Neural cell (in vitro differentiated cells): Measurements from ENCODE around the gene PPP2R5D. TPM values are rescaled to one million over a fixed set of nuclear protein-coding genes. Genes with fewer than 3 reads are reported as not detected.

Source experiments
- H2AFZ ChIP-seq: fragments of 200-600, 300-800 bp; sonication (generic), shearing (Covaris generic); 2 replicates; pipeline ENCODE4 v1.6.0; 2014; ENCODE audit warnings: low read depth, mild to moderate bottlenecking, antibody characterized with exemption, low read length, moderate library complexity
- H3F3A ChIP-seq: fragments of 200-600 bp; shearing (Covaris generic); 2 replicates; pipeline ENCODE4 v1.6.1; 2016; ENCODE audit warnings: mild to moderate bottlenecking, moderate library complexity, mixed read lengths, antibody characterized with exemption, low read length; ENCODE audit not compliant: insufficient read depth, poor library complexity, severe bottlenecking
- H3K27ac ChIP-seq: fragments of 200-600, 300-800 bp; sonication (generic), shearing (Covaris generic); 2 replicates; pipeline ENCODE4 v1.5.1; 2014; ENCODE audit warnings: mild to moderate bottlenecking, low read length, moderate library complexity
- H3K27me3 ChIP-seq: fragments of 300-800, 200-600 bp; sonication (generic), shearing (Covaris generic); 2 replicates; pipeline ENCODE4 v1.6.0; 2014; ENCODE audit warnings: mild to moderate bottlenecking, low read depth, low read length, moderate library complexity; ENCODE audit not compliant: insufficient read depth
- H3K36me3 ChIP-seq: fragments of 300-800, 200-600 bp; sonication (generic), shearing (Covaris generic); 2 replicates; pipeline ENCODE4 v1.5.1; 2014; ENCODE audit warnings: mild to moderate bottlenecking, antibody characterized with exemption, low read length, moderate library complexity; ENCODE audit not compliant: insufficient read depth
- H3K4me2 ChIP-seq: fragments of 300-800, 200-600 bp; sonication (generic), shearing (Covaris generic); 2 replicates; pipeline ENCODE4 v1.6.0; 2014; ENCODE audit warnings: mild to moderate bottlenecking, low read length
- H3K4me3 ChIP-seq: fragments of 300-800, 200-600 bp; sonication (generic), shearing (Covaris generic); 2 replicates; pipeline ENCODE4 v1.5.1; 2014; ENCODE audit warnings: mild to moderate bottlenecking, low read length, moderate library complexity
- H3K79me2 ChIP-seq: fragments of 200-600 bp; shearing (Covaris generic); replicated peaks from 2 replicates; pipeline ENCODE4 v1.6.0; 2014; ENCODE audit warnings: mild to moderate bottlenecking, low read length, moderate library complexity; ENCODE audit not compliant: insufficient read depth
- H3K9ac ChIP-seq: fragments of 300-800, 200-600 bp; sonication (generic), shearing (Covaris generic); 2 replicates; pipeline ENCODE4 v1.6.1; 2016; ENCODE audit warnings: mild to moderate bottlenecking, low read length, mixed read lengths
- H3K9me2 ChIP-seq: fragments of 200-600 bp; shearing (Covaris generic); 2 replicates; pipeline ENCODE4 v1.6.1; 2016; ENCODE audit warnings: mild to moderate bottlenecking, low read length, mixed read lengths; ENCODE audit not compliant: insufficient read depth
- H3K9me3 ChIP-seq: fragments of 200-600, 300-800 bp; sonication (generic), shearing (Covaris generic); 2 replicates; pipeline ENCODE4 v1.6.1; 2016; ENCODE audit warnings: mild to moderate bottlenecking, mixed run types, low read length, moderate library complexity, mixed read lengths
- H4K20me1 ChIP-seq: fragments of 200-600 bp; shearing (Covaris generic); 2 replicates; pipeline ENCODE4 v1.6.1; 2016; ENCODE audit warnings: mild to moderate bottlenecking, mixed run types; ENCODE audit not compliant: insufficient read depth
- CTCF ChIP-seq: fragments of 450-650 bp; IDR thresholded peaks from 2 replicates; pipeline ENCODE4 v1.5.1; 2014; ENCODE audit warnings: antibody characterized with exemption, mild to moderate bottlenecking, moderate library complexity; ENCODE audit not compliant: poor library complexity, severe bottlenecking
- EP300 ChIP-seq: fragments of 450-650 bp; conservative IDR thresholded peaks from 2 replicates; pipeline ENCODE4 v1.6.1; 2014; ENCODE audit warnings: antibody characterized with exemption, mild to moderate bottlenecking, moderate library complexity; ENCODE audit not compliant: poor library complexity, severe bottlenecking
- EZH2 ChIP-seq: fragments of 200-600, 300-800 bp; shearing (Covaris generic), sonication (generic); IDR thresholded peaks from 2 replicates; pipeline ENCODE4 v1.6.1; 2014; ENCODE audit warnings: antibody characterized with exemption, low read length, borderline replicate concordance, mild to moderate bottlenecking; ENCODE audit not compliant: insufficient read depth, poor library complexity, severe bottlenecking
- MXI1 ChIP-seq: fragments of 450-650 bp; conservative IDR thresholded peaks from 2 replicates; pipeline ENCODE4 v1.6.1; 2014; ENCODE audit warnings: antibody characterized with exemption, mild to moderate bottlenecking; ENCODE audit not compliant: poor library complexity, severe bottlenecking
- POLR2AphosphoS5 ChIP-seq: IDR thresholded peaks from 2 replicates; pipeline ENCODE4 v1.6.1; 2012
- RAD21 ChIP-seq: fragments of 450-650 bp; conservative IDR thresholded peaks from 2 replicates; pipeline ENCODE4 v1.6.1; 2014; ENCODE audit warnings: antibody characterized with exemption, mild to moderate bottlenecking, moderate library complexity
- REST ChIP-seq: IDR thresholded peaks from 2 replicates; pipeline ENCODE4 v1.6.1; 2012; ENCODE audit warnings: borderline replicate concordance
- SMC3 ChIP-seq: fragments of 450-650 bp; conservative IDR thresholded peaks from 2 replicates; pipeline ENCODE4 v1.6.1; 2014; ENCODE audit warnings: antibody characterized with exemption, mild to moderate bottlenecking, moderate library complexity; ENCODE audit not compliant: poor library complexity
- TAF1 ChIP-seq: IDR thresholded peaks from 2 replicates; pipeline ENCODE4 v1.6.1; 2012; ENCODE audit warnings: low read depth
- polyA plus RNA-seq: library from polyadenylated mRNA; depleted of rRNA; stranded (reverse); fragments of >200 nt; gene quantifications from 2 replicates; pipeline ENCODE4 v1.2.3, GENCODE V29; 2014

Gene PPP2R5D
- polyA plus RNA-seq, 1 donor from 2014 or later = 41.1 TPM

GRCh38 chr6:42962502-42963178, 21.7 kb upstream of the PPP2R5D start:
- H3K36me3 ChIP-seq = no peaks in the 10 kb centered on the region
- TF ChIP-seq SMC3 = no peak
- TF ChIP-seq EZH2 = no peak
- TF ChIP-seq MXI1 = no peak
- TF ChIP-seq EP300 = no peak
- no peak for TF ChIP-seq REST
- no peak for TF ChIP-seq CTCF
- no peak for TF ChIP-seq TAF1
- TF ChIP-seq POLR2AphosphoS5 = no peak
- no peak for TF ChIP-seq RAD21
- no peak overlapping the region for H2AFZ ChIP-seq
- no peaks in the 10 kb centered on the region for H3K9me2 ChIP-seq
- H3K9ac ChIP-seq = no peak overlapping the region
- H3K4me2 ChIP-seq = no peak overlapping the region
- peaks cover 27% of the 10 kb centered on the region for H3K27me3 ChIP-seq
- no peak overlapping the region for H3K4me3 ChIP-seq
- no peaks in the 10 kb centered on the region for H3K9me3 ChIP-seq
- no peaks in the 10 kb centered on the region for H4K20me1 ChIP-seq
- no peak overlapping the region for H3K27ac ChIP-seq
- H3K79me2 ChIP-seq = no peaks in the 10 kb centered on the region
- no peaks in the 10 kb centered on the region for H3F3A ChIP-seq

- TF ChIP-seq REST (no peak), POLR2AphosphoS5 (no peak), MXI1 (no peak), RAD21 (no peak), TAF1 (no peak), EZH2 (no peak), SMC3 (no peak), CTCF (no peak), EP300 (no peak)
- Histone ChIP-seq H2AFZ (no peak overlapping the region), H3K4me2 (no peak overlapping the region), H3K9me2 (no peaks in the 10 kb centered on the region), H3K36me3 (no peaks in the 10 kb centered on the region), H3F3A (no peaks in the 10 kb centered on the region), H3K4me3 (no peak overlapping the region), H4K20me1 (no peaks in the 10 kb centered on the region), H3K27me3 (peaks cover 27% of the 10 kb centered on the region), H3K9me3 (no peaks in the 10 kb centered on the region), H3K9ac (no peak overlapping the region), H3K79me2 (no peaks in the 10 kb centered on the region), H3K27ac (no peak overlapping the region)
Measured at GRCh38 chr6:42963179-42963854, 21.1 kb upstream of the PPP2R5D start.
